Measurements from ENCODE around the gene VAMP8.

The VAMP8 gene

DNA sequence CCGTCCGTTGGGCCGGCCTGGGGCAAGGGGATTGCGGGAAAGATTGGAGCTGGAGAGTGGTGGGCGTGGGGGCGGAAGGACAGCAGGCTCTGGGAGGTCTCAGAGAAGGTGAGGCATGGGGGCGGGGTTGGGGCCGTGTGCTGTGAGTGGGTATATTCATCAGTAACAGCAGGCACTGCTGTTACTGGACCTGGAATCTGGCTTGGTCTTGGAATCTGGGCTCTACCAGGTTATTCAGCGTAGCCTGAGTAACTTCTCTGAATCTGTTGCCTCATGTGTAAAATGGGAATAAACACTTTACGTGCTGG lies 18.6 kb downstream of the VAMP8 start:
- TF ChIP-seq, protein P1, sequence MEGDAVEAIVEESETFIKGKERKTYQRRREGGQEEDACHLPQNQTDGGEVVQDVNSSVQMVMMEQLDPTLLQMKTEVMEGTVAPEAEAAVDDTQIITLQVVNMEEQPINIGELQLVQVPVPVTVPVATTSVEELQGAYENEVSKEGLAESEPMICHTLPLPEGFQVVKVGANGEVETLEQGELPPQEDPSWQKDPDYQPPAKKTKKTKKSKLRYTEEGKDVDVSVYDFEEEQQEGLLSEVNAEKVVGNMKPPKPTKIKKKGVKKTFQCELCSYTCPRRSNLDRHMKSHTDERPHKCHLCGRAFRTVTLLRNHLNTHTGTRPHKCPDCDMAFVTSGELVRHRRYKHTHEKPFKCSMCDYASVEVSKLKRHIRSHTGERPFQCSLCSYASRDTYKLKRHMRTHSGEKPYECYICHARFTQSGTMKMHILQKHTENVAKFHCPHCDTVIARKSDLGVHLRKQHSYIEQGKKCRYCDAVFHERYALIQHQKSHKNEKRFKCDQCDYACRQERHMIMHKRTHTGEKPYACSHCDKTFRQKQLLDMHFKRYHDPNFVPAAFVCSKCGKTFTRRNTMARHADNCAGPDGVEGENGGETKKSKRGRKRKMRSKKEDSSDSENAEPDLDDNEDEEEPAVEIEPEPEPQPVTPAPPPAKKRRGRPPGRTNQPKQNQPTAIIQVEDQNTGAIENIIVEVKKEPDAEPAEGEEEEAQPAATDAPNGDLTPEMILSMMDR (IDR thresholded peaks at IDR 0.05; ENCODE audit: low read depth, low read length): no peak
- H3K4me3 ChIP-seq (ENCODE audit: low read depth, low read length): peak overlapping the region; percentile 90

DNA sequence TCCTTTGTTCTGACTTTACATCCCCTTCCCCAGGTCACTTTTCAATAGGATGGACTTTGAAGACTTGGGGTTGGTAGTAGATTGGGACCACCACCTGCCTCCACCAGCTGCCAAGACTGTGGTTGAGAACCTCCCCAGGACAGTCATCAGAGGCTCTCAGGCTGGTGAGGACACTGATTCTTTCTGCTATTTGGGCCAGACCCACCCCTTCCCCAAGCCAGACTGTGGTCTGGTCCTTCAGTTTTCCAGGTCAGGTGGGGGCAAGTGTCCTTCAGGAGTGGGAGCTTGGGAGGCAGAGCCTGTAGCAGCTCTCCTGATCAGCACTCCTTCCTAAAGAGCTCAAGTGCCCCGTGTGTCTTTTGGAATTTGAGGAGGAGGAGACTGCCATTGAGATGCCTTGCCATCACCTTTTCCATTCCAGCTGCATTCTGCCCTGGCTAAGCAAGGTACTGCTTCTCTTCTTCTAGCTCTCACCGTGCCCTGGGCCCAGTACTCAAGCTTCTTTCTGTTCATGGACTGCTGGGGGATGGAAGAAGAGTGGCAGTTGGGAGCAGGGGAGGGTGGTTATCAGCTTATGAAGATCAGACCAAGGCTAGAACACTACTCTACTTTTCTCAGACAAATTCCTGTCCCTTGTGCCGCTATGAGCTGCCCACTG lies 19.2 kb downstream of the VAMP8 start:
- H3K4me3 ChIP-seq (ENCODE audit: low read depth, low read length): peak overlapping the region; percentile 90
- TF ChIP-seq, protein P1 (IDR thresholded peaks at IDR 0.05; ENCODE audit: low read depth, low read length): no peak

DNA sequence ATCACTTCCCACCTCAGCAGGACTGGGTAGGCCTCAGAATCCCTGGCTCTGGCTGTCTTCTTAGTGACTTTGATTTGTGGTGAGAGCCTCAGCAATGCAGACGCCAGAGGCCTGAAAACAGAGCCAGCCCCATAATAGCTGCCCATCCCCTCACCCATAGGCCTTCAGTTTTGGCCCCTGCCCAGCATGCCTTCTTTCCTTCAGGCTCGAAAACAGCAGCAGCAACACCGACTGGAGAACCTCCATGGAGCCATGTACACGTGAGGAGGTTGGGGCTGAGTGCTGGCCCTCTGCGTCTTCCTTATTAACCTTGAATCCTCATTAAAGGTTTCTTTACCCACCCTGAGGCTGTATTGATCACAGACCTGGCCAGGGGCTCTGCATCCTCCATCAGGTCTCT lies 19.9 kb downstream of the VAMP8 start:
- H3K4me3 ChIP-seq (ENCODE audit: low read depth, low read length): no peak overlapping the region
- TF ChIP-seq, protein P1 (IDR thresholded peaks at IDR 0.05; ENCODE audit: low read depth, low read length): no peak

DNA sequence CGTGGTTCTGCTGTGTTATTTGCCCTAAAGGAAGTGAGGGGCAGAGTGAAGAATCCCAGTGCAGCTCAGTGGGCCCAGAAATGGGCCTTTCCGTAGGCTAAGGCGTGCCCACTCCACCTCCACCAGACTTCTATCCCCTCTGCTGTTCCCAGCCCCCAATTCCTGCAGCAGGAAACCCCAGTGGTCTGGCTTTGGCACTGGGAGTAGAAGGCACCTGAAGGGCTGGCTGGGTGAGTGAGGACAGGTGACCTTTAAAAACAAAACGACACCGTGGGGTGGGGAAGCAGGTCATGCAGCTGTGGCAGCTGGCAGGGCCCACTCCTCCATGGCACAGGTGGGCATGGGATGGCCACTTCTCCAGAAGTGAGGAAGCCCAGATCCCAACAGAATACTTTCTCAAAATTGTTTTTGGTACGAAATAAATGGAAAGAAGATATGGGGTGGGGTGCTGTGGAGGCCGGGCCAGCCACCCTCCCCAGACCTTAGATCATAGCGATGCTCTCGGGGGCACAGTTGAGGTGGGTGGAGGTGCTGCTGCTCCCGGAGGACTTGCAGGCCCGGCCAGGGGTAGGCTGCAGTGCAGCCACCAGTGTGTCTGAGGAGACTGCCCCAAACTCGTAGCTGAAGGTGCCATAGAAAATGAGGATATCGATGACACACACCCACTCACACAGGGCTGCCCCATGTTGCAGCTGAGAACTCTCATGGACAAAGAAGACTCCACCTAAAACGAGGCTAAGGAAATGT lies 21.4 kb downstream of the VAMP8 start:
- H3K4me3 ChIP-seq (ENCODE audit: low read depth, low read length): no peak overlapping the region
- TF ChIP-seq, protein P1 (IDR thresholded peaks at IDR 0.05; ENCODE audit: low read depth, low read length): no peak

DNA sequence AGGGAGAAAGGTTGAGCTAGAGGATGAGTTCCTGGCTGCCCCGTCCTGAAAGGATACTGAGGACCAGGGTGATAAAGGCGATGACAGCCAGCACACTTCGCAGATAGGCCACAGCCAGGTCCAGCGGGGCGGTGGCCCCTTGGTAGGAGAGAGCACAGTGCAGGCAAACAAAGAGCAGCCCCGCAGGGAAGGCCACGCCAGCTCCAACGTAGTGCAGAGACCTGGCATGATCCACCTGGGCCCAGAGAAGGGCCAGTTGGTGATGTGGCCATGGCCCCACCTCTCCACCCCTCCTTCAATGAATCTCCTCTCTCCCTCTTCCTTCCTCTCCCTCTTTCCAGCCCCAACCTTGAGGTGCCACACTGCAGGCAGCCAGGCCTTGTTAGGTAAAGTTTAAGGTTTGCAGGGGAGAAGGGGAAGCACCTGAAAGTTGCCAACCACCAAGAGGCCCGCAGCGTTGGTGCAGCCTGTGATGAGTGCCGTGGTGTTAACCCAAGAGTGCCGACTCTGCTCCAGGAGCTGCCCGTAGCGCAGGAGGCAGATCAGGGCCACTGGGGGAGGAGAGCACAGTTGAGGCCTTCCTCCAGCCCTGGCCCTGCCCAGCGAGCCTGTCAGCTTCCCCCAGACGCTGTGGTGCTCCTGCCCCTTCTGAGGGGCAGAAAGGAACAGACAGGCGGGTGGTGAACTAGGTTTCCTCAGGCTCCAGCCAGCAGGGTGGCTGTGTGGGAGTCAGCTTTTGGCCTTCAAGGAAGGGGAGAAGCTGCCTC lies 22.3 kb downstream of the VAMP8 start:
- TF ChIP-seq, protein P1 (IDR thresholded peaks at IDR 0.05; ENCODE audit: low read depth, low read length): no peak
- H3K4me3 ChIP-seq (ENCODE audit: low read depth, low read length): no peak overlapping the region

DNA sequence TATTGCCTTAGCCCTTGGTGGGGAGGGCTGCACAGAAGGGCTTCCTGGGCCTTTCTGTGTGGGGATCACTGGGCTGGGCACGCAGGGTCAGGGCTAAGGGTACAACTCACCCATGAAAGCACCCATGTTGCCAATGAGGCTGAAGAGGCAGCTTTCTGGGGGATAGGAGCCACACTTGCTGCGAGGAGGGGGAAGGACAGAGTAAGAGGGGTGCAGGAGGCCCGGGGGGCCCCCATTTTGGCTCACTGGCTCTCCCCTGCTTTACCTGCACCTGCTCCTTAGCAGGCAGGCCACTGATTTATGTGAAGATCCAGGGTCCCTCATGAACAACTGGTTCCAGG lies 22.8 kb downstream of the VAMP8 start:
- TF ChIP-seq, protein P1 (IDR thresholded peaks at IDR 0.05; ENCODE audit: low read depth, low read length): no peak

More for the DNA sequence above, 22.8 kb downstream of the VAMP8 start:
- no peak overlapping the region for H3K4me3 ChIP-seq (ENCODE audit: low read depth, low read length)
